Measurements from ENCODE around the gene TBCK.

TBCK gene

DNA sequence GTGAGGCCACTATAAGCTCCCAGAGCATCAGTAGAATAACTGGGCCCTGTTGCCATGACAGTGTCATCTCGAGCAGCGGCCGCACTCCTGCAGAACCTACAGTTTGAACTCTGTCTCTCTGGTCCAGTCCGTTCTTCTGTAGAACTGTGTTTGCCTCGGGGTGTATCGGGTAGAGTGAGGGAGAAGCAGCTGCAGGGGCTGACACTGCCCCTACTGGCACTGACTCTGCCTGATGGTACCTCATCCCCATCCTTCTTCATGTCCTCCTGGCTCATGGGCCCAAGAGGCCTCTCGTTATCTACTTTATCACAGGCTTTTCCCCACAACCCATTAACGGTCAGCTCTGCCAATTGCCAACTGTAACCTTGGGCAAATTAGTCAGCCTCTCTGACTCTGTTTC is 324.3 kb downstream of the TBCK start:
- DNase-seq (ENCODE audit: low read depth), result no peak

Measured in stimulated activated CD8-positive, alpha-beta memory T cell treated with anti-CD3 and anti-CD28 coated beads, Interleukin-15, amount 100 ng/mL, for 24 hours (primary cell).